Activated effector memory CD4-positive, alpha-beta T cell treated with Interleukin-2 at 50 U/mL for 16 hours (primary cell): ENCODE data around the gene CGB5.
"Not testable (repeated sequence)": the region's sequence is repeated elsewhere in the genome, so short reads cannot be mapped to it uniquely, and the experiment has no call there.

Source experiments
- DNase-seq: peaks from one replicate; pipeline ENCODE4 v3.0.0-alpha.2; 2020

CGB5 gene

GRCh38 chr19:49059053-49059452, 15.4 kb downstream of the CGB5 start:
- no peak for DNase-seq

- no peak for DNase-seq
Measured at GRCh38 chr19:49061000-49061399, 17.4 kb downstream of the CGB5 start.

- no peak for DNase-seq
Measured at GRCh38 chr19:49061445-49061844, 17.8 kb downstream of the CGB5 start.

- DNase-seq, result no peak
Measured at GRCh38 chr19:49064029-49064629, 20.5 kb downstream of the CGB5 start.

GRCh38 chr19:49064768-49065611, 21.3 kb downstream of the CGB5 start, which contains the start of gene NTF4:
Gene NTF4, minus strand, starts transcription at chr19:49064818. Its CDS starts 2,821 bp downstream, at chr19:49061997.
- no peak for DNase-seq

GRCh38 chr19:49065905-49066512, 22.4 kb downstream of the CGB5 start:
- DNase-seq, result no peak

- DNase-seq, result no peak
Measured at GRCh38 chr19:49067554-49067953, 23.9 kb downstream of the CGB5 start.

- DNase-seq, result no peak
Measured at GRCh38 chr19:49069026-49069425, 25.4 kb downstream of the CGB5 start.

GRCh38 chr19:49070416-49070815, 26.8 kb downstream of the CGB5 start:
- DNase-seq, result no peak

GRCh38 chr19:49071860-49072547, 28.4 kb downstream of the CGB5 start:
- DNase-seq, result no peak

GRCh38 chr19:49073514-49074378, 30.1 kb downstream of the CGB5 start:
- no peak for DNase-seq

GRCh38 chr19:49074869-49075268, 31.2 kb downstream of the CGB5 start:
- DNase-seq, result not testable (repeated sequence)

- DNase-seq, result no peak
Measured at GRCh38 chr19:49080392-49080791, 36.7 kb downstream of the CGB5 start.

GRCh38 chr19:49081273-49081672, 37.6 kb downstream of the CGB5 start:
- no peak for DNase-seq

GRCh38 chr19:49084206-49085019, 40.8 kb downstream of the CGB5 start:
- no peak for DNase-seq

GRCh38 chr19:49085020-49085867, 41.6 kb downstream of the CGB5 start, which contains the start of gene SNRNP70:
Gene SNRNP70, plus strand, starts transcription at chr19:49085451. Its CDS starts 964 bp downstream, at chr19:49086415.
- DNase-seq, result peak; percentile 98

- no peak for DNase-seq
Measured at GRCh38 chr19:49085868-49086232, 42.2 kb downstream of the CGB5 start.

GRCh38 chr19:49086296-49086695, 42.6 kb downstream of the CGB5 start:
- no peak for DNase-seq

- no peak for DNase-seq
Measured at GRCh38 chr19:49091391-49092038, 47.9 kb downstream of the CGB5 start.

- DNase-seq, result no peak
Measured at GRCh38 chr19:49092686-49093085, 49.0 kb downstream of the CGB5 start.
